SU-DHL-6 (cell line): ENCODE results near the gene ASPA.

Source experiments
- CTCF ChIP-seq: fragments of 200-600 bp; sonication (generic); IDR thresholded peaks from one replicate; pipeline ENCODE4 v1.5.1; 2017; ENCODE audit warnings: antibody characterized with exemption, mild to moderate bottlenecking, low read length, moderate library complexity; ENCODE audit not compliant: insufficient read depth, poor library complexity, severe bottlenecking
- EZH2phosphoT487 ChIP-seq: fragments of 200-600 bp; sonication (generic), shearing (Covaris generic); conservative IDR thresholded peaks from 2 replicates; pipeline ENCODE4 v1.6.1; 2018; ENCODE audit warnings: mild to moderate bottlenecking, antibody characterized with exemption, low read length, moderate library complexity, mixed read lengths

- TF ChIP-seq CTCF (no peak), EZH2phosphoT487 (no peak)
Observed at GRCh38 chr17:3533752-3534151, 58.0 kb downstream of the ASPA start.
